Mesenteric fat pad (tissue), 1 donor: ENCODE data around the gene NIF3L1. TPM values are rescaled to one million over a fixed set of nuclear protein-coding genes. Genes with fewer than 3 reads are reported as not detected.

Experiments used
- total RNA-seq: library from RNA; stranded (reverse); fragmentation: NEBNext Ultra II Directional; extraction: Animal tissue kit (Norgen Biotek cat#: 25700); gene quantifications from one replicate; pipeline ENCODE4 v1.2.1, GENCODE V29; 2021
- donor health status: DM: yes; HTN: yes; CAD: no.

The NIF3L1 gene
- total RNA-seq, 1 donor from 2014 or later, result 13.7 TPM

Other genes with a start within 250 kb of the NIF3L1 start
- 332 TPM for gene BZW1, start 77.5 kb upstream of the NIF3L1 start, total RNA-seq
- gene CLK1, start 24.7 kb upstream of the NIF3L1 start, total RNA-seq, result 105 TPM
- 19.8 TPM for gene PPIL3, start 294 bp upstream of the NIF3L1 start, total RNA-seq
- 25.2 TPM for gene ORC2, start 74.3 kb downstream of the NIF3L1 start, total RNA-seq
- 31.5 TPM for gene HYCC2, start 182.3 kb downstream of the NIF3L1 start, total RNA-seq
- 83.2 TPM for gene NDUFB3, start 182.6 kb downstream of the NIF3L1 start, total RNA-seq
- gene CFLAR, start 226.8 kb downstream of the NIF3L1 start, total RNA-seq, result 282 TPM